ENCODE data around the gene PPP6R2. TPM values are rescaled to one million over a fixed set of nuclear protein-coding genes. Genes with fewer than 3 reads are reported as not detected.

The PPP6R2 gene
- total RNA-seq, 1 donor from 2014 or later = 87.9 TPM

GRCh38 chr22:50310031-50310722, 33.0 kb upstream of the PPP6R2 start:
- no peak for DNase-seq (ENCODE audit: low spot score, unreplicated experiment)
- TF ChIP-seq, protein P1, sequence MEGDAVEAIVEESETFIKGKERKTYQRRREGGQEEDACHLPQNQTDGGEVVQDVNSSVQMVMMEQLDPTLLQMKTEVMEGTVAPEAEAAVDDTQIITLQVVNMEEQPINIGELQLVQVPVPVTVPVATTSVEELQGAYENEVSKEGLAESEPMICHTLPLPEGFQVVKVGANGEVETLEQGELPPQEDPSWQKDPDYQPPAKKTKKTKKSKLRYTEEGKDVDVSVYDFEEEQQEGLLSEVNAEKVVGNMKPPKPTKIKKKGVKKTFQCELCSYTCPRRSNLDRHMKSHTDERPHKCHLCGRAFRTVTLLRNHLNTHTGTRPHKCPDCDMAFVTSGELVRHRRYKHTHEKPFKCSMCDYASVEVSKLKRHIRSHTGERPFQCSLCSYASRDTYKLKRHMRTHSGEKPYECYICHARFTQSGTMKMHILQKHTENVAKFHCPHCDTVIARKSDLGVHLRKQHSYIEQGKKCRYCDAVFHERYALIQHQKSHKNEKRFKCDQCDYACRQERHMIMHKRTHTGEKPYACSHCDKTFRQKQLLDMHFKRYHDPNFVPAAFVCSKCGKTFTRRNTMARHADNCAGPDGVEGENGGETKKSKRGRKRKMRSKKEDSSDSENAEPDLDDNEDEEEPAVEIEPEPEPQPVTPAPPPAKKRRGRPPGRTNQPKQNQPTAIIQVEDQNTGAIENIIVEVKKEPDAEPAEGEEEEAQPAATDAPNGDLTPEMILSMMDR (IDR thresholded peaks at IDR 0.05; ENCODE audit: unreplicated experiment) = no peak
- Mint-ChIP-seq H3K27ac (no peak overlapping the region), H3K36me3 (ENCODE audit: insufficient read depth) (peaks cover 3% of the 10 kb centered on the region), H3K27me3 (no peaks in the 10 kb centered on the region), H3K9me3 (ENCODE audit: low read depth) (no peaks in the 10 kb centered on the region), H3K4me1 (ENCODE audit: low read depth) (peaks cover 9% of the 10 kb centered on the region), H3K4me3 (ENCODE audit: low read depth) (no peak overlapping the region)

- H3K4me1 Mint-ChIP-seq (ENCODE audit: low read depth) = peaks cover 6% of the 10 kb centered on the region
- H3K27ac Mint-ChIP-seq = no peak overlapping the region
- H3K9me3 Mint-ChIP-seq (ENCODE audit: low read depth) = no peaks in the 10 kb centered on the region
- DNase-seq (ENCODE audit: low spot score, unreplicated experiment) = no peak
- H3K27me3 Mint-ChIP-seq = peaks cover 3% of the 10 kb centered on the region
- no peak overlapping the region for H3K4me3 Mint-ChIP-seq (ENCODE audit: low read depth)
- TF ChIP-seq, protein P1 (IDR thresholded peaks at IDR 0.05; ENCODE audit: unreplicated experiment) = no peak
- peaks cover 6% of the 10 kb centered on the region for H3K36me3 Mint-ChIP-seq (ENCODE audit: insufficient read depth)
Observed at GRCh38 chr22:50310949-50311444, 32.1 kb upstream of the PPP6R2 start.

GRCh38 chr22:50311606-50312351, 31.3 kb upstream of the PPP6R2 start:
- Mint-ChIP-seq H3K4me3 (ENCODE audit: low read depth) (no peak overlapping the region), H3K27ac (no peak overlapping the region)

GRCh38 chr22:50312371-50312770, 30.8 kb upstream of the PPP6R2 start:
- H3K9me3 Mint-ChIP-seq (ENCODE audit: low read depth) = no peaks in the 10 kb centered on the region
- H3K36me3 Mint-ChIP-seq (ENCODE audit: insufficient read depth) = peaks cover 6% of the 10 kb centered on the region
- peaks cover 2% of the 10 kb centered on the region for H3K4me1 Mint-ChIP-seq (ENCODE audit: low read depth)
- DNase-seq (ENCODE audit: low spot score, unreplicated experiment) = no peak
- H3K27ac Mint-ChIP-seq = no peak overlapping the region
- peaks cover 3% of the 10 kb centered on the region for H3K27me3 Mint-ChIP-seq
- no peak overlapping the region for H3K4me3 Mint-ChIP-seq (ENCODE audit: low read depth)
- TF ChIP-seq, protein P1 (IDR thresholded peaks at IDR 0.05; ENCODE audit: unreplicated experiment) = no peak

More at GRCh38 chr22:50311606-50312351, 31.3 kb upstream of the PPP6R2 start:
- peaks cover 3% of the 10 kb centered on the region for H3K27me3 Mint-ChIP-seq
- peaks cover 6% of the 10 kb centered on the region for H3K36me3 Mint-ChIP-seq (ENCODE audit: insufficient read depth)
- H3K9me3 Mint-ChIP-seq (ENCODE audit: low read depth) = no peaks in the 10 kb centered on the region
- TF ChIP-seq, protein P1 (IDR thresholded peaks at IDR 0.05; ENCODE audit: unreplicated experiment) = no peak
- peaks cover 2% of the 10 kb centered on the region for H3K4me1 Mint-ChIP-seq (ENCODE audit: low read depth)
- DNase-seq (ENCODE audit: low spot score, unreplicated experiment) = no peak

GRCh38 chr22:50313021-50313420, 30.1 kb upstream of the PPP6R2 start:
- peaks cover 6% of the 10 kb centered on the region for H3K36me3 Mint-ChIP-seq (ENCODE audit: insufficient read depth)
- peaks cover 3% of the 10 kb centered on the region for H3K27me3 Mint-ChIP-seq
- H3K9me3 Mint-ChIP-seq (ENCODE audit: low read depth) = no peaks in the 10 kb centered on the region
- no peak overlapping the region for H3K27ac Mint-ChIP-seq
- H3K4me1 Mint-ChIP-seq (ENCODE audit: low read depth) = peaks cover 2% of the 10 kb centered on the region
- DNase-seq (ENCODE audit: low spot score, unreplicated experiment) = no peak
- TF ChIP-seq, protein P1 (IDR thresholded peaks at IDR 0.05; ENCODE audit: unreplicated experiment) = no peak
- no peak overlapping the region for H3K4me3 Mint-ChIP-seq (ENCODE audit: low read depth)
